GM23338 (cell line): ENCODE data around the gene TNFAIP8L3. TPM values are rescaled to one million over a fixed set of nuclear protein-coding genes. Genes with fewer than 3 reads are reported as not detected.
A peak's percentile ranks its signal among the peaks of the same experiment; 100 is the strongest.

Experiments used
- ATAC-seq: fragments of 200-7000 bp; cut with Tn5 transposase; 3 replicates; pipeline ENCODE4 v1.9.1; 2020
- DNase-seq: peaks from one replicate; pipeline ENCODE4 v3.0.0-alpha.2; 2015; ENCODE audit warnings: low spot score
- H2AFZ ChIP-seq: fragments of 200-600 bp; sonication (generic); 2 replicates; pipeline ENCODE4 v1.8.0; 2016; ENCODE audit warnings: antibody characterized with exemption, mild to moderate bottlenecking, moderate library complexity
- H3F3A ChIP-seq: fragments of 200-600 bp; sonication (generic); replicated peaks from 2 replicates; pipeline ENCODE4 v1.8.0; 2017; ENCODE audit warnings: antibody characterized with exemption, mixed run types, low read depth
- H3K27ac ChIP-seq: fragments of 200-600 bp; sonication (generic); 2 replicates; pipeline ENCODE4 v1.6.1; 2016; ENCODE audit warnings: low read depth
- H3K27me3 ChIP-seq: fragments of 200-600 bp; sonication (generic); 2 replicates; pipeline ENCODE4 v1.8.0; 2016; ENCODE audit warnings: mild to moderate bottlenecking, mixed run types, moderate library complexity; ENCODE audit not compliant: insufficient read depth
- H3K36me3 ChIP-seq: fragments of 200-600 bp; sonication (generic); 2 replicates; pipeline ENCODE4 v1.8.0; 2016; ENCODE audit warnings: mild to moderate bottlenecking; ENCODE audit not compliant: insufficient read depth
- H3K4me1 ChIP-seq: fragments of 200-600 bp; sonication (generic); 2 replicates; pipeline ENCODE4 v1.8.0; 2016; ENCODE audit warnings: mild to moderate bottlenecking, moderate library complexity; ENCODE audit not compliant: insufficient read depth
- H3K4me2 ChIP-seq: fragments of 200-600 bp; sonication (generic); 2 replicates; pipeline ENCODE4 v1.7.1; 2017; ENCODE audit warnings: mixed run types
- H3K4me3 ChIP-seq: fragments of 200-600 bp; sonication (generic); 2 replicates; pipeline ENCODE4 v1.6.1; 2016; ENCODE audit warnings: mixed run types
- H3K79me2 ChIP-seq: fragments of 200-600 bp; sonication (generic); replicated peaks from 2 replicates; pipeline ENCODE4 v1.8.0; 2017; ENCODE audit warnings: mild to moderate bottlenecking; ENCODE audit not compliant: insufficient read depth
- H3K9me2 ChIP-seq: fragments of 200-600 bp; sonication (generic); 2 replicates; pipeline ENCODE4 v1.8.0; 2017; ENCODE audit not compliant: insufficient read depth
- H4K20me1 ChIP-seq: fragments of 200-600 bp; sonication (generic); replicated peaks from 2 replicates; pipeline ENCODE4 v1.8.0; 2017; ENCODE audit warnings: mild to moderate bottlenecking; ENCODE audit not compliant: insufficient read depth
- H3K27ac Mint-ChIP-seq: 2 replicates; pipeline ENCODE4 v1.8.0; 2020; ENCODE audit warnings: inconsistent platforms, mild to moderate bottlenecking, moderate library complexity, mixed read lengths
- H3K27me3 Mint-ChIP-seq: 3 replicates; pipeline ENCODE4 v1.8.0; 2022; ENCODE audit warnings: low read depth, mild to moderate bottlenecking, moderate library complexity, mixed read lengths, inconsistent platforms; ENCODE audit not compliant: insufficient read depth, poor library complexity
- H3K36me3 Mint-ChIP-seq: 3 replicates; pipeline ENCODE4 v1.8.0; 2021; ENCODE audit warnings: low read depth, mild to moderate bottlenecking, inconsistent platforms, moderate library complexity, mixed read lengths
- H3K4me1 Mint-ChIP-seq: 3 replicates; pipeline ENCODE4 v1.8.0; 2020; ENCODE audit warnings: mild to moderate bottlenecking, inconsistent platforms, mixed read lengths
- H3K4me3 Mint-ChIP-seq: 3 replicates; pipeline ENCODE4 v1.8.0; 2021; ENCODE audit warnings: moderate library complexity, mild to moderate bottlenecking, inconsistent platforms, mixed read lengths
- H3K9me3 Mint-ChIP-seq: 3 replicates; pipeline ENCODE4 v1.8.0; 2020; ENCODE audit warnings: moderate library complexity, mild to moderate bottlenecking, inconsistent platforms, mixed read lengths
- EZH2 ChIP-seq: fragments of 200-600 bp; sonication (generic); IDR thresholded peaks from one replicate; pipeline ENCODE4 v1.8.0; 2017; ENCODE audit warnings: antibody characterized with exemption, mild to moderate bottlenecking, low read depth; ENCODE audit not compliant: unreplicated experiment
- EZH2phosphoT487 ChIP-seq: fragments of 200-600 bp; sonication (generic); IDR thresholded peaks from one replicate; pipeline ENCODE4 v1.8.1; 2018; ENCODE audit warnings: antibody characterized with exemption; ENCODE audit not compliant: unreplicated experiment
- JUNB ChIP-seq: IDR thresholded peaks from one replicate; pipeline ENCODE4 v1.6.1; 2016; ENCODE audit warnings: antibody characterized with exemption; ENCODE audit not compliant: unreplicated experiment
- NANOG ChIP-seq: IDR thresholded peaks from 2 replicates; pipeline ENCODE4 v1.6.1; 2016; ENCODE audit warnings: antibody characterized with exemption, borderline replicate concordance
- POLR2AphosphoS5 ChIP-seq: IDR thresholded peaks from 2 replicates; pipeline ENCODE4 v1.6.1; 2016; ENCODE audit warnings: antibody characterized with exemption, low read depth
- STAT1 ChIP-seq: IDR thresholded peaks from one replicate; pipeline ENCODE4 v1.6.1; 2016; ENCODE audit warnings: antibody characterized with exemption; ENCODE audit not compliant: unreplicated experiment
- ZNF331 ChIP-seq: fragments of 250-450 bp; sonication (Bioruptor Pico); IDR thresholded peaks from 2 replicates; pipeline ENCODE4 v1.5.0; 2020; ENCODE audit warnings: low read depth, mild to moderate bottlenecking, moderate library complexity
- polyA plus RNA-seq: library from polyadenylated mRNA; unstranded; fragments of >200 nt; fragmentation: Nextera tagmentation; extraction: Ambion mirVana; gene quantifications from 2 replicates; pipeline ENCODE4 v1.2.1, GENCODE V29; 2016
- total RNA-seq: library from RNA; depleted of rRNA; stranded (reverse); fragments of >200 nt; shearing (Covaris generic); gene quantifications from 2 replicates; pipeline ENCODE4 v1.2.3, GENCODE V29; 2014
- TF ChIP-seq, protein P1 (sequence below): fragments of 250-450 bp; sonication (Bioruptor Pico); IDR thresholded peaks from 2 replicates; pipeline ENCODE4 v1.5.0; 2020; ENCODE audit warnings: mild to moderate bottlenecking, moderate library complexity
- TF ChIP-seq, protein P2 (sequence below): IDR thresholded peaks from 2 replicates; pipeline ENCODE4 v1.6.1; 2016; ENCODE audit warnings: antibody characterized with exemption
- TF ChIP-seq, protein P3 (sequence below): IDR thresholded peaks from one replicate; pipeline ENCODE4 v1.6.1; 2018; ENCODE audit warnings: antibody characterized with exemption; ENCODE audit not compliant: unreplicated experiment
- TF ChIP-seq, protein P4 (sequence below), 2 experiments: fragments of 200-600 bp in 1 of 2; sonication (generic) in 1 of 2; conservative IDR thresholded peaks; 2 replicates each; pipeline versions ENCODE4 v1.5.1 to v1.6.1; 2016 to 2017; ENCODE audit warnings: antibody characterized with exemption in 2 of 2, low read depth in 2 of 2, mild to moderate bottlenecking in 2 of 2, moderate library complexity in 1 of 2

TNFAIP8L3 gene
- total and polyA plus RNA-seq, 2 experiments from 2014 or later = 0.23 to 0.31 TPM

DNA sequence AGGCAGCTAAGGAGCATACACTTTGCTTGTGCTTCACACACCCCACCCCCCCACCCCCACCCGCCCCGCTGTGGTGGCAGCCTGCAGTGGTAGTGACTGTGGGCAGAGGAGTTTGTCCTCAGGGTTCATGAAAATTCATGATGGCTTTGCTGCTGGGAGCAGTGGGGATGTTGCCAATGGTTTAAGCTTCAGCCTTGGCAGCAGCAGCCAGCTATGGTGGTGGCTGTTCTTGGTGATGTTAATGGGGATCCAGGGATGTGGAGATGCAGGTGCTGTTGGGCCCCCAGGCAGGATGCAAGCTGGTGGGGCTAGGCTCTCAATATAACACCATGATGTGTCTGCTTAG lies 55.8 kb downstream of the TNFAIP8L3 start (continued):
- TF ChIP-seq, protein P1, sequence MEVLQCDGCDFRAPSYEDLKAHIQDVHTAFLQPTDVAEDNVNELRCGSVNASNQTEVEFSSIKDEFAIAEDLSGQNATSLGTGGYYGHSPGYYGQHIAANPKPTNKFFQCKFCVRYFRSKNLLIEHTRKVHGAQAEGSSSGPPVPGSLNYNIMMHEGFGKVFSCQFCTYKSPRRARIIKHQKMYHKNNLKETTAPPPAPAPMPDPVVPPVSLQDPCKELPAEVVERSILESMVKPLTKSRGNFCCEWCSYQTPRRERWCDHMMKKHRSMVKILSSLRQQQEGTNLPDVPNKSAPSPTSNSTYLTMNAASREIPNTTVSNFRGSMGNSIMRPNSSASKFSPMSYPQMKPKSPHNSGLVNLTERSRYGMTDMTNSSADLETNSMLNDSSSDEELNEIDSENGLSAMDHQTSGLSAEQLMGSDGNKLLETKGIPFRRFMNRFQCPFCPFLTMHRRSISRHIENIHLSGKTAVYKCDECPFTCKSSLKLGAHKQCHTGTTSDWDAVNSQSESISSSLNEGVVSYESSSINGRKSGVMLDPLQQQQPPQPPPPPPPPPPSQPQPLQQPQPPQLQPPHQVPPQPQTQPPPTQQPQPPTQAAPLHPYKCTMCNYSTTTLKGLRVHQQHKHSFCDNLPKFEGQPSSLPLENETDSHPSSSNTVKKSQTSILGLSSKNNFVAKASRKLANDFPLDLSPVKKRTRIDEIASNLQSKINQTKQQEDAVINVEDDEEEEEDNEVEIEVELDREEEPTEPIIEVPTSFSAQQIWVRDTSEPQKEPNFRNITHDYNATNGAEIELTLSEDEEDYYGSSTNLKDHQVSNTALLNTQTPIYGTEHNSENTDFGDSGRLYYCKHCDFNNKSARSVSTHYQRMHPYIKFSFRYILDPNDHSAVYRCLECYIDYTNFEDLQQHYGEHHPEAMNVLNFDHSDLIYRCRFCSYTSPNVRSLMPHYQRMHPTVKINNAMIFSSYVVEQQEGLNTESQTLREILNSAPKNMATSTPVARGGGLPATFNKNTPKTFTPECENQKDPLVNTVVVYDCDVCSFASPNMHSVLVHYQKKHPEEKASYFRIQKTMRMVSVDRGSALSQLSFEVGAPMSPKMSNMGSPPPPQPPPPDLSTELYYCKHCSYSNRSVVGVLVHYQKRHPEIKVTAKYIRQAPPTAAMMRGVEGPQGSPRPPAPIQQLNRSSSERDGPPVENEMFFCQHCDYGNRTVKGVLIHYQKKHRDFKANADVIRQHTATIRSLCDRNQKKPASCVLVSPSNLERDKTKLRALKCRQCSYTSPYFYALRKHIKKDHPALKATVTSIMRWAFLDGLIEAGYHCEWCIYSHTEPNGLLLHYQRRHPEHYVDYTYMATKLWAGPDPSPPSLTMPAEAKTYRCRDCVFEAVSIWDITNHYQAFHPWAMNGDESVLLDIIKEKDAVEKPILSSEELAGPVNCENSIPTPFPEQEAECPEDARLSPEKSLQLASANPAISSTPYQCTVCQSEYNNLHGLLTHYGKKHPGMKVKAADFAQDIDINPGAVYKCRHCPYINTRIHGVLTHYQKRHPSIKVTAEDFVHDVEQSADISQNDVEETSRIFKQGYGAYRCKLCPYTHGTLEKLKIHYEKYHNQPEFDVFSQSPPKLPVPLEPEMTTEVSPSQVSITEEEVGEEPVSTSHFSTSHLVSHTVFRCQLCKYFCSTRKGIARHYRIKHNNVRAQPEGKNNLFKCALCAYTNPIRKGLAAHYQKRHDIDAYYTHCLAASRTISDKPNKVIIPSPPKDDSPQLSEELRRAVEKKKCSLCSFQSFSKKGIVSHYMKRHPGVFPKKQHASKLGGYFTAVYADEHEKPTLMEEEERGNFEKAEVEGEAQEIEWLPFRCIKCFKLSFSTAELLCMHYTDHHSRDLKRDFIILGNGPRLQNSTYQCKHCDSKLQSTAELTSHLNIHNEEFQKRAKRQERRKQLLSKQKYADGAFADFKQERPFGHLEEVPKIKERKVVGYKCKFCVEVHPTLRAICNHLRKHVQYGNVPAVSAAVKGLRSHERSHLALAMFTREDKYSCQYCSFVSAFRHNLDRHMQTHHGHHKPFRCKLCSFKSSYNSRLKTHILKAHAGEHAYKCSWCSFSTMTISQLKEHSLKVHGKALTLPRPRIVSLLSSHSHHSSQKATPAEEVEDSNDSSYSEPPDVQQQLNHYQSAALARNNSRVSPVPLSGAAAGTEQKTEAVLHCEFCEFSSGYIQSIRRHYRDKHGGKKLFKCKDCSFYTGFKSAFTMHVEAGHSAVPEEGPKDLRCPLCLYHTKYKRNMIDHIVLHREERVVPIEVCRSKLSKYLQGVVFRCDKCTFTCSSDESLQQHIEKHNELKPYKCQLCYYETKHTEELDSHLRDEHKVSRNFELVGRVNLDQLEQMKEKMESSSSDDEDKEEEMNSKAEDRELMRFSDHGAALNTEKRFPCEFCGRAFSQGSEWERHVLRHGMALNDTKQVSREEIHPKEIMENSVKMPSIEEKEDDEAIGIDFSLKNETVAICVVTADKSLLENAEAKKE (CRISPR knock-in tag) = no peak
- TF ChIP-seq, protein P2, sequence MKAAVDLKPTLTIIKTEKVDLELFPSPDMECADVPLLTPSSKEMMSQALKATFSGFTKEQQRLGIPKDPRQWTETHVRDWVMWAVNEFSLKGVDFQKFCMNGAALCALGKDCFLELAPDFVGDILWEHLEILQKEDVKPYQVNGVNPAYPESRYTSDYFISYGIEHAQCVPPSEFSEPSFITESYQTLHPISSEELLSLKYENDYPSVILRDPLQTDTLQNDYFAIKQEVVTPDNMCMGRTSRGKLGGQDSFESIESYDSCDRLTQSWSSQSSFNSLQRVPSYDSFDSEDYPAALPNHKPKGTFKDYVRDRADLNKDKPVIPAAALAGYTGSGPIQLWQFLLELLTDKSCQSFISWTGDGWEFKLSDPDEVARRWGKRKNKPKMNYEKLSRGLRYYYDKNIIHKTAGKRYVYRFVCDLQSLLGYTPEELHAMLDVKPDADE = no peak
- TF ChIP-seq STAT1 (no peak), EZH2 (no peak), NANOG (no peak)

DNA sequence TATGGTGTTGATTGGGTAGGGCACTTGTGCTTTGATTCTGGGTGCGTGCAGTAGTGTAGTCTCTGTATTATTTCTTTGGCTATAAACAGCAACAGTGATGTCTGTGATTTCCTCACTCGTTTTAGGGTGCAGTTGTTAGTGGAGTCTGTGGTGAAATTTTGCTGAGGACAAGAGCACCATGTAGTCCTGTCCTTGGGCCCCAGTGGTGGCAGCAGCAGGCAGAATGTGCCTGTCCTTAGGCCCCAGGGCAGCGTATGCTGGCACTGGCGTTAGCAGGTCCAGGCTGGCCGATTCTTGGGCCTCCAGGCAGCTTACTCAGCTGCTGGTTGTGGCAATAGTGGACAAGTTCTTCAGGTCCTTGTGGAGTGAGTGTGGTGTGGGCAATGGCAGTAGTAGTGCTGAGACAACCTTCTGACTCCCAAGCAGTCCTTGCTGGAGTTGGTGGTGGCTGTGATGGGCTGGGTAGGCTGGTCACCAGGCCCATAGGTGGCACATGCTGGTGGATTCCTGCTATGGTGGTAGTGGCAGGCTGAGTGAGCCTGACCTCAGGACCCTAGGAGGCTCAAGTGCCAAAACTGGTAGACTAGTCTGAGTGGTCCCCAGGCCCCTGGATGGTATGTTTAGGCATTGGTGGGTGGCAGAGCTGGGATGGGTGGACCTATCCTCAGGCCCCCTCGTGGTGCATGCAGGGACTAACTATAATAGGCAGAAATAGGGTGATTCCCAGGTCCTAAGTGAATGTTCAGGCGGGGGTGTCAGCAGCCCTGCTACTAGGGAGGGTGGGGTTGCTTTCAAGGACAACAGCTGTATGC lies 56.3 kb downstream of the TNFAIP8L3 start:
- H3K9me2 ChIP-seq = 0 out of 2 replicates have a peak, but pooled peaks cover 4% of the 10 kb centered on the region
- Mint-ChIP-seq H3K36me3 (peaks cover 14% of the 10 kb centered on the region), H3K4me1 (peaks cover 24% of the 10 kb centered on the region), H3K9me3 (peaks cover 16% of the 10 kb centered on the region; the same call in 2 of the 3 replicates), H3K27me3 (no peaks in the 10 kb centered on the region), H3K27ac (no peak overlapping the region), H3K4me3 (peak overlapping the region; percentile 59)
- DNase-seq (no peak), ATAC-seq (no peak)
- no peaks in the 10 kb centered on the region for H3K36me3 ChIP-seq
- peaks cover 11% of the 10 kb centered on the region; the same call in 1 of the 2 replicates for H3K4me1 ChIP-seq
- peak overlapping the region; percentile 61 for H3K4me2 ChIP-seq
- H3K79me2 ChIP-seq = no peaks in the 10 kb centered on the region; the same call in 1 of the 2 replicates
- no peak overlapping the region for H3K27ac ChIP-seq
- no peaks in the 10 kb centered on the region for H3F3A ChIP-seq
- no peak overlapping the region for H2AFZ ChIP-seq
- H3K4me3 ChIP-seq = peak overlapping the region; percentile 32; the same call in 1 of the 2 replicates
- H4K20me1 ChIP-seq = no peaks in the 10 kb centered on the region
- H3K27me3 ChIP-seq = no peaks in the 10 kb centered on the region
- TF ChIP-seq, protein P3, sequence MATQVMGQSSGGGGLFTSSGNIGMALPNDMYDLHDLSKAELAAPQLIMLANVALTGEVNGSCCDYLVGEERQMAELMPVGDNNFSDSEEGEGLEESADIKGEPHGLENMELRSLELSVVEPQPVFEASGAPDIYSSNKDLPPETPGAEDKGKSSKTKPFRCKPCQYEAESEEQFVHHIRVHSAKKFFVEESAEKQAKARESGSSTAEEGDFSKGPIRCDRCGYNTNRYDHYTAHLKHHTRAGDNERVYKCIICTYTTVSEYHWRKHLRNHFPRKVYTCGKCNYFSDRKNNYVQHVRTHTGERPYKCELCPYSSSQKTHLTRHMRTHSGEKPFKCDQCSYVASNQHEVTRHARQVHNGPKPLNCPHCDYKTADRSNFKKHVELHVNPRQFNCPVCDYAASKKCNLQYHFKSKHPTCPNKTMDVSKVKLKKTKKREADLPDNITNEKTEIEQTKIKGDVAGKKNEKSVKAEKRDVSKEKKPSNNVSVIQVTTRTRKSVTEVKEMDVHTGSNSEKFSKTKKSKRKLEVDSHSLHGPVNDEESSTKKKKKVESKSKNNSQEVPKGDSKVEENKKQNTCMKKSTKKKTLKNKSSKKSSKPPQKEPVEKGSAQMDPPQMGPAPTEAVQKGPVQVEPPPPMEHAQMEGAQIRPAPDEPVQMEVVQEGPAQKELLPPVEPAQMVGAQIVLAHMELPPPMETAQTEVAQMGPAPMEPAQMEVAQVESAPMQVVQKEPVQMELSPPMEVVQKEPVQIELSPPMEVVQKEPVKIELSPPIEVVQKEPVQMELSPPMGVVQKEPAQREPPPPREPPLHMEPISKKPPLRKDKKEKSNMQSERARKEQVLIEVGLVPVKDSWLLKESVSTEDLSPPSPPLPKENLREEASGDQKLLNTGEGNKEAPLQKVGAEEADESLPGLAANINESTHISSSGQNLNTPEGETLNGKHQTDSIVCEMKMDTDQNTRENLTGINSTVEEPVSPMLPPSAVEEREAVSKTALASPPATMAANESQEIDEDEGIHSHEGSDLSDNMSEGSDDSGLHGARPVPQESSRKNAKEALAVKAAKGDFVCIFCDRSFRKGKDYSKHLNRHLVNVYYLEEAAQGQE = no peak
- TF ChIP-seq EZH2phosphoT487 (no peak), NANOG (no peak), ZNF331 (CRISPR knock-in tag) (no peak), JUNB (no peak), STAT1 (no peak), POLR2AphosphoS5 (no peak), EZH2 (no peak)
- TF ChIP-seq, protein P4, sequence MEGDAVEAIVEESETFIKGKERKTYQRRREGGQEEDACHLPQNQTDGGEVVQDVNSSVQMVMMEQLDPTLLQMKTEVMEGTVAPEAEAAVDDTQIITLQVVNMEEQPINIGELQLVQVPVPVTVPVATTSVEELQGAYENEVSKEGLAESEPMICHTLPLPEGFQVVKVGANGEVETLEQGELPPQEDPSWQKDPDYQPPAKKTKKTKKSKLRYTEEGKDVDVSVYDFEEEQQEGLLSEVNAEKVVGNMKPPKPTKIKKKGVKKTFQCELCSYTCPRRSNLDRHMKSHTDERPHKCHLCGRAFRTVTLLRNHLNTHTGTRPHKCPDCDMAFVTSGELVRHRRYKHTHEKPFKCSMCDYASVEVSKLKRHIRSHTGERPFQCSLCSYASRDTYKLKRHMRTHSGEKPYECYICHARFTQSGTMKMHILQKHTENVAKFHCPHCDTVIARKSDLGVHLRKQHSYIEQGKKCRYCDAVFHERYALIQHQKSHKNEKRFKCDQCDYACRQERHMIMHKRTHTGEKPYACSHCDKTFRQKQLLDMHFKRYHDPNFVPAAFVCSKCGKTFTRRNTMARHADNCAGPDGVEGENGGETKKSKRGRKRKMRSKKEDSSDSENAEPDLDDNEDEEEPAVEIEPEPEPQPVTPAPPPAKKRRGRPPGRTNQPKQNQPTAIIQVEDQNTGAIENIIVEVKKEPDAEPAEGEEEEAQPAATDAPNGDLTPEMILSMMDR (conservative IDR thresholded peaks at IDR 0.05; ENCODE audit: low read depth in 2 of 2) = no peak
